ENCODE measurements around the gene OR13C5. TPM values are rescaled to one million over a fixed set of nuclear protein-coding genes. Genes with fewer than 3 reads are reported as not detected.

OR13C5 gene
- total and polyA plus RNA-seq, 2 donors (not counting 1 experiment from before 2014, with no cell fraction given) = not detected

GRCh38 chr9:104575456-104575855 is 23.8 kb downstream of the OR13C5 start:
- DNase-seq (ENCODE audit: low read depth in 2 of 2) = no peak
- H3K4me3 ChIP-seq (replicated peaks in 1 of 4; ENCODE audit: control extremely low read depth in 1 of 4, insufficient read depth in 1 of 4, low read depth in 3 of 4, low read length in 4 of 4) = no peak overlapping the region
- no peak overlapping the region for H3K9ac ChIP-seq (ENCODE audit: insufficient read depth, low read length)
- no peaks in the 10 kb centered on the region for H3K27me3 ChIP-seq (ENCODE audit: control insufficient read depth, insufficient read depth, low read length)
- no peak overlapping the region for H3K27ac ChIP-seq (ENCODE audit: insufficient read depth, low read length)
- no peaks in the 10 kb centered on the region for H3K36me3 ChIP-seq (ENCODE audit: control insufficient read depth, insufficient read depth, low read length)
- H3K79me2 ChIP-seq (ENCODE audit: control insufficient read depth, insufficient read depth, low read length) = no peaks in the 10 kb centered on the region
- no peak for TF ChIP-seq EZH2 (IDR thresholded peaks at IDR 0.05; ENCODE audit: low read length, missing control alignments)
- TF ChIP-seq, protein P1, sequence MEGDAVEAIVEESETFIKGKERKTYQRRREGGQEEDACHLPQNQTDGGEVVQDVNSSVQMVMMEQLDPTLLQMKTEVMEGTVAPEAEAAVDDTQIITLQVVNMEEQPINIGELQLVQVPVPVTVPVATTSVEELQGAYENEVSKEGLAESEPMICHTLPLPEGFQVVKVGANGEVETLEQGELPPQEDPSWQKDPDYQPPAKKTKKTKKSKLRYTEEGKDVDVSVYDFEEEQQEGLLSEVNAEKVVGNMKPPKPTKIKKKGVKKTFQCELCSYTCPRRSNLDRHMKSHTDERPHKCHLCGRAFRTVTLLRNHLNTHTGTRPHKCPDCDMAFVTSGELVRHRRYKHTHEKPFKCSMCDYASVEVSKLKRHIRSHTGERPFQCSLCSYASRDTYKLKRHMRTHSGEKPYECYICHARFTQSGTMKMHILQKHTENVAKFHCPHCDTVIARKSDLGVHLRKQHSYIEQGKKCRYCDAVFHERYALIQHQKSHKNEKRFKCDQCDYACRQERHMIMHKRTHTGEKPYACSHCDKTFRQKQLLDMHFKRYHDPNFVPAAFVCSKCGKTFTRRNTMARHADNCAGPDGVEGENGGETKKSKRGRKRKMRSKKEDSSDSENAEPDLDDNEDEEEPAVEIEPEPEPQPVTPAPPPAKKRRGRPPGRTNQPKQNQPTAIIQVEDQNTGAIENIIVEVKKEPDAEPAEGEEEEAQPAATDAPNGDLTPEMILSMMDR (conservative IDR thresholded peaks at IDR 0.05 in 1 of 2, IDR thresholded peaks at IDR 0.05 in 1 of 2; ENCODE audit: low read depth in 1 of 2, low read length in 2 of 2) = no peak
- no peak overlapping the region for H2AFZ ChIP-seq (ENCODE audit: low read length)
- no peaks in the 10 kb centered on the region for H3K9me3 ChIP-seq (ENCODE audit: control insufficient read depth, insufficient read depth, low read depth, low read length)
- no peak overlapping the region for H3K4me2 ChIP-seq (ENCODE audit: extremely low read depth, insufficient read depth, low read length)
- no peaks in the 10 kb centered on the region for H4K20me1 ChIP-seq (ENCODE audit: control insufficient read depth, extremely low read depth, insufficient read depth, low read length)
- H3K4me1 ChIP-seq (ENCODE audit: control insufficient read depth, extremely low read depth, insufficient read depth, low read length) = no peaks in the 10 kb centered on the region

GRCh38 chr9:104572612-104573011 is 26.6 kb downstream of the OR13C5 start:
- Histone ChIP-seq H2AFZ (ENCODE audit: low read length) (no peak overlapping the region), H3K4me1 (ENCODE audit: control insufficient read depth, extremely low read depth, insufficient read depth, low read length) (no peaks in the 10 kb centered on the region), H3K9ac (ENCODE audit: insufficient read depth, low read length) (no peak overlapping the region), H3K79me2 (ENCODE audit: control insufficient read depth, insufficient read depth, low read length) (no peaks in the 10 kb centered on the region), H4K20me1 (ENCODE audit: control insufficient read depth, extremely low read depth, insufficient read depth, low read length) (no peaks in the 10 kb centered on the region), H3K27ac (ENCODE audit: insufficient read depth, low read length) (no peak overlapping the region), H3K4me3 (replicated peaks in 1 of 4; ENCODE audit: control extremely low read depth in 1 of 4, insufficient read depth in 1 of 4, low read depth in 3 of 4, low read length in 4 of 4) (no peak overlapping the region), H3K36me3 (ENCODE audit: control insufficient read depth, insufficient read depth, low read length) (no peaks in the 10 kb centered on the region), H3K27me3 (ENCODE audit: control insufficient read depth, insufficient read depth, low read length) (no peaks in the 10 kb centered on the region), H3K9me3 (ENCODE audit: control insufficient read depth, insufficient read depth, low read depth, low read length) (no peaks in the 10 kb centered on the region), H3K4me2 (ENCODE audit: extremely low read depth, insufficient read depth, low read length) (no peak overlapping the region)
- TF ChIP-seq EZH2 (IDR thresholded peaks at IDR 0.05; ENCODE audit: low read length, missing control alignments) = no peak
- TF ChIP-seq, protein P1 (conservative IDR thresholded peaks at IDR 0.05 in 1 of 2, IDR thresholded peaks at IDR 0.05 in 1 of 2; ENCODE audit: low read depth in 1 of 2, low read length in 2 of 2) = no peak
- no peak for DNase-seq (ENCODE audit: low read depth in 2 of 2)

DNA sequence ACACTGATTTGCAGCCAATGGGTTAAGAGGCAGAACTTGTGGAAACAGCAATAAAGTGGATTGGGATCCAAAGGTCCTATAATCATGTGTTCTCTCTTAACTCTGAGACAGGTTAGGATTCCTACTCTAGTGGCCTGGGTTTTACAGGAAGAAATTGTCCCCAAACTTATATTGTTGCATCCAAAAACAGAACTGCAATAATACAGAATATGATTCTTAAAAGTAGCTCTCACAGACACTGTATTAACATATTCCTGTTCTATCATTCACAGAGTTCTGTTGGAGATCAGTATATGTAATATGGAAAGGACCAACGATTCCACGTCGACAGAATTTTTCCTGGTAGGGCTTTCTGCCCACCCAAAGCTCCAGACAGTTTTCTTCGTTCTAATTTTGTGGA is 30.3 kb downstream of the OR13C5 start, which contains the start of gene OR13C8:
TSS of gene OR13C8 (plus strand) at position 301 of the 400 bp plus-strand sequence. CDS start at position 301, 0 bp downstream.
- no peaks in the 10 kb centered on the region for H3K9me3 ChIP-seq (ENCODE audit: control insufficient read depth, insufficient read depth, low read depth, low read length)
- no peak within 1 kb of the TSS for H3K4me3 ChIP-seq (replicated peaks in 1 of 4; ENCODE audit: control extremely low read depth in 1 of 4, insufficient read depth in 1 of 4, low read depth in 3 of 4, low read length in 4 of 4)
- no peak within 1 kb of the TSS for H3K4me2 ChIP-seq (ENCODE audit: extremely low read depth, insufficient read depth, low read length)
- no peaks in the 10 kb centered on the region for H3K36me3 ChIP-seq (ENCODE audit: control insufficient read depth, insufficient read depth, low read length)
- no peaks in the 10 kb centered on the region for H4K20me1 ChIP-seq (ENCODE audit: control insufficient read depth, extremely low read depth, insufficient read depth, low read length)
- DNase-seq (ENCODE audit: low read depth in 2 of 2) = no peak
- no peaks in the 10 kb centered on the region for H3K79me2 ChIP-seq (ENCODE audit: control insufficient read depth, insufficient read depth, low read length)
- no peak for TF ChIP-seq EZH2 (IDR thresholded peaks at IDR 0.05; ENCODE audit: low read length, missing control alignments)
- TF ChIP-seq, protein P1 (conservative IDR thresholded peaks at IDR 0.05 in 1 of 2, IDR thresholded peaks at IDR 0.05 in 1 of 2; ENCODE audit: low read depth in 1 of 2, low read length in 2 of 2) = no peak
- no peak within 1 kb of the TSS for H3K9ac ChIP-seq (ENCODE audit: insufficient read depth, low read length)
- no peaks in the 10 kb centered on the region for H3K4me1 ChIP-seq (ENCODE audit: control insufficient read depth, extremely low read depth, insufficient read depth, low read length)
- no peak within 1 kb of the TSS for H2AFZ ChIP-seq (ENCODE audit: low read length)
- no peak within 1 kb of the TSS for H3K27ac ChIP-seq (ENCODE audit: insufficient read depth, low read length)
- no peaks in the 10 kb centered on the region for H3K27me3 ChIP-seq (ENCODE audit: control insufficient read depth, insufficient read depth, low read length)
